Spleen (tissue), 11 donors: ENCODE results near the gene CACNB1. TPM values are rescaled to one million over a fixed set of nuclear protein-coding genes. Genes with fewer than 3 reads are reported as not detected.

Experiments used
- DNase-seq: peaks from one replicate; pipeline ENCODE4 v3.0.0-alpha.2; 2020
- H3K27ac ChIP-seq, 8 donors: fragments of 200-600 bp; sonication (generic) in 7 of 8; 1 replicate in 4 of 8; 2 replicates in 4 of 8; pipeline versions ENCODE4 v1.5.0 to v1.8.0; 2016 to 2021; ENCODE audit warnings: inconsistent platforms in 4 of 8, mild to moderate bottlenecking in 4 of 8, moderate library complexity in 1 of 8
- H3K27me3 ChIP-seq, 7 donors: fragments of 200-600 bp; sonication (generic) in 6 of 7; replicated peaks in 1 of 7; 1 replicate in 4 of 7; 2 replicates in 3 of 7; pipeline versions ENCODE4 v1.5.0 to v1.8.0; 2016 to 2021; ENCODE audit warnings: inconsistent platforms in 3 of 7, mild to moderate bottlenecking in 1 of 7
- H3K36me3 ChIP-seq, 6 donors: fragments of 200-600 bp; sonication (generic) in 5 of 6; 1 replicate in 4 of 6; 2 replicates in 2 of 6; pipeline versions ENCODE4 v1.5.0 to v1.8.0; 2016 to 2021; ENCODE audit warnings: inconsistent platforms in 2 of 6
- H3K4me1 ChIP-seq, 6 donors: fragments of 200-600 bp; sonication (generic) in 5 of 6; 1 replicate in 3 of 6; 2 replicates in 3 of 6; pipeline versions ENCODE4 v1.5.0 to v1.8.0; 2016 to 2021; ENCODE audit warnings: inconsistent platforms in 3 of 6
- H3K4me3 ChIP-seq, 8 donors: fragments of 200-600 bp; sonication (generic) in 7 of 8; 1 replicate in 4 of 8; 2 replicates in 4 of 8; pipeline versions ENCODE4 v1.5.0 to v1.8.0; 2016 to 2021; ENCODE audit warnings: inconsistent platforms in 4 of 8, mild to moderate bottlenecking in 4 of 8, moderate library complexity in 2 of 8
- H3K9me3 ChIP-seq, 8 donors: fragments of 200-600 bp; sonication (generic) in 7 of 8; 1 replicate in 4 of 8; 2 replicates in 4 of 8; pipeline versions ENCODE4 v1.5.0 to v1.8.0; 2016 to 2021; ENCODE audit warnings: inconsistent platforms in 4 of 8
- POLR2A ChIP-seq, 3 donors: fragments of 450-650 bp; IDR thresholded peaks; one replicate each; pipeline ENCODE4 v1.5.1; 2017; ENCODE audit warnings: antibody characterized with exemption in 3 of 3, mild to moderate bottlenecking in 1 of 3
- POLR2AphosphoS5 ChIP-seq, 3 donors: sonication (generic); formaldehyde crosslinking; IDR thresholded peaks; one replicate each; pipeline ENCODE4 v1.5.1; 2017; ENCODE audit warnings: antibody characterized with exemption in 3 of 3
- WGBS, 5 donors: extraction: QIAGEN DNeasy Blood & Tissue Kit in 3 of 5; methylation state at CpG; one replicate each; pipeline versions ENCODE4 v1.1.5 to v1.1.7; 2013 to 2018; 5-methylcytosine and 5-hydroxymethylcytosine counted together
- intact Hi-C: fragments of 100-400 bp; cut with DNase I; formaldehyde crosslinking; loops from one replicate; pipeline ENCODE4 v1.15.0; 2023; ENCODE audit warnings: low total_unique reads
- polyA plus RNA-seq, 3 donors: library from polyadenylated mRNA; stranded (reverse); fragments of 200-250 nt; gene quantifications; one replicate each; pipeline ENCODE4 v1.2.1, GENCODE V29; 2013
- total RNA-seq, 7 donors: library from RNA; depleted of rRNA in 3 of 7; stranded (reverse); fragments of >200 nt in 3 of 7; fragmentation: NEBNext Ultra II Directional in 4 of 7; extraction: Animal tissue kit (Norgen Biotek cat#: 25700) in 4 of 7; gene quantifications; one replicate each; pipeline versions ENCODE4 v1.1.0 to v1.2.1, GENCODE V29; 2016 to 2021
- TF ChIP-seq, protein P1 (sequence below), 11 experiments: fragments of 200-600 bp in 7 of 11; fragments of 450-650 bp in 4 of 11; sonication (generic) in 4 of 11; IDR thresholded peaks in 8 of 11; conservative IDR thresholded peaks in 3 of 11; 1 replicate in 7 of 11; 2 replicates in 4 of 11; pipeline versions ENCODE4 v1.4.0 to v1.8.0; 2016 to 2021; ENCODE audit warnings: antibody characterized with exemption in 11 of 11, inconsistent platforms in 4 of 11, mild to moderate bottlenecking in 1 of 11
- donor health status: healthy with polysubstance abuse.
- donor health status: DM: no; HTN: no; CAD: no; lungs with moderate emphysema.
- donor health status: DM: no; HTN: no; CAD: no.
- donor health status: Bipolar disorder and iron deficiency.
- donor health status: healthy.
- donor health status: DM: no; HTN: no; CAD: no.
- donor health status: DM: yes; HTN: yes; CAD: no.

CACNB1 gene
- total and polyA plus RNA-seq, 10 donors, result 2.0 to 11.9 (median 6.7) TPM

DNA sequence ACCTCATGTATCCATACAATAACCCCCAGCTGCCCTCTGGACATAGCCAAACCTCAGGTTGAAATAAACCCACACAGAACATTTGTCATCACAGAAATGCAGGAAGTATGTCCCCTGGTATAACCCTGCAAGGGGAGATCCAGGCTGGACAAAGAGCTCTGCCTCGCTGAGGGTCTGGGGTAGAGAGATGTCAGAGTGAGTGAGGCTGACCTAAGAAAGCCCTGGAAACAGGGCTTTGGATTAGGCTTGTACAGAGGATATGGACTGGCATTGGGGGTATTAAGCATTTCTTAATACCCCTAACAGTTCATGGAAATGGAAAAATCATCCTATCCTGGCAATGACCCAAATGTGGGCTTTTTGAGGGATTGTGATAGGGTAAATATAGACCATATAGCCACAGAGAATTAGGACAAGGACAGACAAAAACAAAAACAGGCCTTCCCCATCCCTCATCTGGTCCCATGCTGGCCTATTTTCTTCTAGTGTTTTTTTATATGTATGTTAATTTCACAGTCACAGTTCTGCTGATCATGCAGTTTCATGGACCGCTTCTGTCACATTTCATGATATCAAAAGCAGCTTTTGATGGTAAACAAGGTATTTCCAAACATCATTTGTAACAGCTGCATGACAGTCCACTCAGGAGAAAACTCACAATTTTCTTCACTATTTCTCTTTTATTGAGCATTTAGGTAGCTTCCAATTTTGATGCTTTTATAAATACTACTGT, 72.2 kb downstream of the CACNB1 start:
- Histone ChIP-seq H3K27me3 (no peaks in the 10 kb centered on the region), H3K4me3 (no peak overlapping the region), H3K4me1 (peaks cover 0 to 7% (median 0%) of the 10 kb centered on the region in 6 donors), H3K27ac (no peak overlapping the region), H3K9me3 (no peaks in the 10 kb centered on the region), H3K36me3 (no peaks in the 10 kb centered on the region)
- DNase-seq, result no peak
- intact Hi-C loops, result no loop called here
- WGBS, 5 donors, result 83 to 94% (median 91%) methylated on average over 2 of the region's 2 CpGs
- TF ChIP-seq, protein P1, sequence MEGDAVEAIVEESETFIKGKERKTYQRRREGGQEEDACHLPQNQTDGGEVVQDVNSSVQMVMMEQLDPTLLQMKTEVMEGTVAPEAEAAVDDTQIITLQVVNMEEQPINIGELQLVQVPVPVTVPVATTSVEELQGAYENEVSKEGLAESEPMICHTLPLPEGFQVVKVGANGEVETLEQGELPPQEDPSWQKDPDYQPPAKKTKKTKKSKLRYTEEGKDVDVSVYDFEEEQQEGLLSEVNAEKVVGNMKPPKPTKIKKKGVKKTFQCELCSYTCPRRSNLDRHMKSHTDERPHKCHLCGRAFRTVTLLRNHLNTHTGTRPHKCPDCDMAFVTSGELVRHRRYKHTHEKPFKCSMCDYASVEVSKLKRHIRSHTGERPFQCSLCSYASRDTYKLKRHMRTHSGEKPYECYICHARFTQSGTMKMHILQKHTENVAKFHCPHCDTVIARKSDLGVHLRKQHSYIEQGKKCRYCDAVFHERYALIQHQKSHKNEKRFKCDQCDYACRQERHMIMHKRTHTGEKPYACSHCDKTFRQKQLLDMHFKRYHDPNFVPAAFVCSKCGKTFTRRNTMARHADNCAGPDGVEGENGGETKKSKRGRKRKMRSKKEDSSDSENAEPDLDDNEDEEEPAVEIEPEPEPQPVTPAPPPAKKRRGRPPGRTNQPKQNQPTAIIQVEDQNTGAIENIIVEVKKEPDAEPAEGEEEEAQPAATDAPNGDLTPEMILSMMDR (IDR thresholded peaks at IDR 0.05 in 8 of 11, conservative IDR thresholded peaks at IDR 0.05 in 3 of 11), result no peak
- no peak for TF ChIP-seq POLR2AphosphoS5 (IDR thresholded peaks at IDR 0.05)
- no peak for TF ChIP-seq POLR2A (IDR thresholded peaks at IDR 0.05)

DNA sequence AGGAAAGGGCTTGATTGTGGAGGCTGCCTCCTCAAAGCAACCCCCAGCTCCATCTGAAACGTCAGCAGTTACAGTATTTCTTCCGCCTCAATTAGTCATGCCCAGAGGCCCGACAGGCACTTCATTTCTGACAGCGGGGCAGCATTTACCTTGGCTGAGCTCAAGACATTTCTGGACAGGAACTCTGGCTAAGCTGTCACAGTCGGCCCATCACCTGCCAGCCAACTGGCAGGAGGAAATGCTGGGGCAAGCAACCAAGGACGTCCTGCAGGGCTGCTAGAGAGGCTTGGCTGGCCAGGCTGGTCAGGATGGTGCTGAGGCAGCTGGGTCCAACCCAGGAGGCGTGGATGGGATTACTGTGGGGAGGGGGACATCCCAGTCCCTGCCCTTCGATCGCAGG, 73.8 kb downstream of the CACNB1 start:
- H3K27me3 ChIP-seq, result no peaks in the 10 kb centered on the region
- H3K9me3 ChIP-seq, result no peaks in the 10 kb centered on the region
- no peak for DNase-seq
- TF ChIP-seq, protein P1 (IDR thresholded peaks at IDR 0.05 in 8 of 11, conservative IDR thresholded peaks at IDR 0.05 in 3 of 11), result no peak
- TF ChIP-seq POLR2A (IDR thresholded peaks at IDR 0.05), result no peak
- TF ChIP-seq POLR2AphosphoS5 (IDR thresholded peaks at IDR 0.05), result no peak
- peaks cover 0 to 15% (median 11%) of the 10 kb centered on the region in 6 donors for H3K4me1 ChIP-seq
- intact Hi-C loops, result no loop called here
- no peaks in the 10 kb centered on the region for H3K36me3 ChIP-seq
- H3K4me3 ChIP-seq, result no peak overlapping the region
- 52 to 78% (median 71%) methylated on average over 8 to 9 of the region's 9 CpGs for WGBS, 5 donors
- H3K27ac ChIP-seq, result no peak overlapping the region

Other genes starting within 250 kb of the CACNB1 start
- not detected for gene FBXO47, start 230.3 kb downstream of the CACNB1 start, total RNA-seq
- under 1 TPM in 1 of 3 donors, not detected in 2; 0.06 TPM for gene FBXO47, start 230.3 kb downstream of the CACNB1 start, polyA plus RNA-seq
- 10 to 100 TPM in 2 of 7 donors, 1 to 10 TPM in 5; 3.1 to 11.2 (median 6.0) TPM for gene PLXDC1, start 46.0 kb downstream of the CACNB1 start, total RNA-seq
- gene PLXDC1, start 46.0 kb downstream of the CACNB1 start, polyA plus RNA-seq, result 1 to 10 TPM; 2.9 to 4.2 (median 3.3) TPM
- not detected for gene ARL5C, start 31.5 kb downstream of the CACNB1 start, total RNA-seq
- not detected for gene ARL5C, start 31.5 kb downstream of the CACNB1 start, polyA plus RNA-seq
- gene RPL19, start 2.6 kb upstream of the CACNB1 start, total RNA-seq, result 1,000 to 10,000 TPM; 1,504 to 3,872 (median 2,079) TPM
- 1,000 to 10,000 TPM; 4,610 to 7,360 (median 6,812) TPM for gene RPL19, start 2.6 kb upstream of the CACNB1 start, polyA plus RNA-seq
- under 1 TPM in 2 of 7 donors, not detected in 5; 0.27 to 0.56 TPM for gene STAC2, start 28.3 kb upstream of the CACNB1 start, total RNA-seq
- gene STAC2, start 28.3 kb upstream of the CACNB1 start, polyA plus RNA-seq, result under 1 TPM in 1 of 3 donors, not detected in 2; 0.06 TPM
- 10 to 100 TPM; 23.4 to 28.0 (median 24.3) TPM for gene FBXL20, start 204.0 kb upstream of the CACNB1 start, total RNA-seq
- 1 to 10 TPM; 1.9 to 3.6 (median 2.2) TPM for gene FBXL20, start 204.0 kb upstream of the CACNB1 start, polyA plus RNA-seq